ENCODE measurements around the gene ZNHIT1.
"Not testable (repeated sequence)": the region's sequence is repeated elsewhere in the genome, so short reads cannot be mapped to it uniquely, and the experiment has no call there.

ZNHIT1 gene

GRCh38 chr7:101186844-101187428 lies 31.0 kb upstream of the ZNHIT1 start:
- in situ Hi-C loops (cut with HindIII; ENCODE audit: low sequenced_read_pairs) = no loop called here

GRCh38 chr7:101189109-101189508 lies 28.9 kb upstream of the ZNHIT1 start:
- in situ Hi-C loops (cut with HindIII; ENCODE audit: low sequenced_read_pairs) = no loop called here

GRCh38 chr7:101195884-101196283 lies 22.1 kb upstream of the ZNHIT1 start:
- in situ Hi-C loops (cut with HindIII; ENCODE audit: low sequenced_read_pairs) = no loop called here

- in situ Hi-C loops (cut with HindIII; ENCODE audit: low sequenced_read_pairs) = no loop called here
Observed at GRCh38 chr7:101197991-101198390, 20.0 kb upstream of the ZNHIT1 start.

- in situ Hi-C loops (cut with HindIII; ENCODE audit: low sequenced_read_pairs) = no loop called here
Observed at GRCh38 chr7:101198476-101198875, 19.5 kb upstream of the ZNHIT1 start.

GRCh38 chr7:101199522-101199921 lies 18.4 kb upstream of the ZNHIT1 start:
- in situ Hi-C loops (cut with HindIII; ENCODE audit: low sequenced_read_pairs) = not testable (repeated sequence)

- in situ Hi-C loops (cut with HindIII; ENCODE audit: low sequenced_read_pairs) = no loop called here
Observed at GRCh38 chr7:101200504-101200861, 17.5 kb upstream of the ZNHIT1 start.

GRCh38 chr7:101200862-101201599 lies 16.9 kb upstream of the ZNHIT1 start, which contains the start of gene MOGAT3:
TSS of gene MOGAT3 (minus strand) at chr7:101201036. CDS start at chr7:101200854, 182 bp downstream.
- in situ Hi-C loops (cut with HindIII; ENCODE audit: low sequenced_read_pairs) = no loop called here

- in situ Hi-C loops (cut with HindIII; ENCODE audit: low sequenced_read_pairs) = no loop called here
Observed at GRCh38 chr7:101201695-101202602, 16.0 kb upstream of the ZNHIT1 start.

GRCh38 chr7:101202603-101202918 lies 15.4 kb upstream of the ZNHIT1 start:
- in situ Hi-C loops (cut with HindIII; ENCODE audit: low sequenced_read_pairs) = no loop called here

GRCh38 chr7:101203740-101204738 lies 13.9 kb upstream of the ZNHIT1 start:
- in situ Hi-C loops (cut with HindIII; ENCODE audit: low sequenced_read_pairs) = not testable (repeated sequence)

GRCh38 chr7:101205901-101206664 lies 11.9 kb upstream of the ZNHIT1 start:
- in situ Hi-C loops (cut with HindIII; ENCODE audit: low sequenced_read_pairs) = no loop called here

GRCh38 chr7:101206665-101207042 lies 11.3 kb upstream of the ZNHIT1 start:
- in situ Hi-C loops (cut with HindIII; ENCODE audit: low sequenced_read_pairs) = no loop called here

GRCh38 chr7:101207459-101207858 lies 10.5 kb upstream of the ZNHIT1 start:
- in situ Hi-C loops (cut with HindIII; ENCODE audit: low sequenced_read_pairs) = no loop called here

- in situ Hi-C loops (cut with HindIII; ENCODE audit: low sequenced_read_pairs) = no loop called here
Observed at GRCh38 chr7:101208794-101209193, 9.2 kb upstream of the ZNHIT1 start.

GRCh38 chr7:101210143-101210542 lies 7.8 kb upstream of the ZNHIT1 start:
- in situ Hi-C loops (cut with HindIII; ENCODE audit: low sequenced_read_pairs) = no loop called here

- in situ Hi-C loops (cut with HindIII; ENCODE audit: low sequenced_read_pairs) = no loop called here
Observed at GRCh38 chr7:101211501-101211900, 6.5 kb upstream of the ZNHIT1 start.

GRCh38 chr7:101212014-101212413 lies 6.0 kb upstream of the ZNHIT1 start:
- in situ Hi-C loops (cut with HindIII; ENCODE audit: low sequenced_read_pairs) = no loop called here

GRCh38 chr7:101216001-101216859 lies 1.7 kb upstream of the ZNHIT1 start:
- in situ Hi-C loops (cut with HindIII; ENCODE audit: low sequenced_read_pairs) = no loop called here

Data from DLD1 (cell line).